Gastroesophageal sphincter (tissue), 4 donors: ENCODE results near the gene ENOX1. TPM values are rescaled to one million over a fixed set of nuclear protein-coding genes. Genes with fewer than 3 reads are reported as not detected.

Source experiments
- ATAC-seq: fragments of 150-250 bp; one replicate; pipeline ENCODE4 v1.9.1; 2016; ENCODE audit warnings: mild to moderate bottlenecking, moderate library complexity
- H3K27ac ChIP-seq, 4 donors: fragments of 200-600 bp; sonication (generic) in 3 of 4; 1 replicate in 3 of 4; 2 replicates in 1 of 4; pipeline ENCODE4 v1.5.1; 2016 to 2019
- H3K27me3 ChIP-seq: fragments of 200-600 bp; sonication (generic); one replicate; pipeline ENCODE4 v1.5.1; 2019
- H3K36me3 ChIP-seq, 2 donors: fragments of 200-600 bp; sonication (generic); one replicate each; pipeline ENCODE4 v1.5.1; 2019; ENCODE audit warnings: control low read depth in 1 of 2
- H3K4me1 ChIP-seq, 3 donors: fragments of 200-600 bp; sonication (generic); 1 replicate in 2 of 3; 2 replicates in 1 of 3; pipeline ENCODE4 v1.5.1; 2016 to 2019; ENCODE audit warnings: control low read depth in 2 of 3
- H3K4me3 ChIP-seq, 2 donors: fragments of 200-600 bp; sonication (generic); one replicate each; pipeline ENCODE4 v1.5.1; 2019; ENCODE audit warnings: mild to moderate bottlenecking in 1 of 2, moderate library complexity in 1 of 2
- H3K9me3 ChIP-seq, 3 donors: fragments of 200-600 bp; sonication (generic); one replicate each; pipeline ENCODE4 v1.5.1; 2017 to 2019; ENCODE audit warnings: control low read depth in 2 of 3
- EP300 ChIP-seq: sonication (generic); formaldehyde crosslinking; IDR thresholded peaks from one replicate; pipeline ENCODE4 v1.6.1; 2017; ENCODE audit warnings: antibody characterized with exemption, mild to moderate bottlenecking
- POLR2A ChIP-seq, 2 donors: fragments of 450-650 bp; IDR thresholded peaks; one replicate each; pipeline ENCODE4 v1.6.1; 2017; ENCODE audit warnings: antibody characterized with exemption in 2 of 2, mild to moderate bottlenecking in 2 of 2, moderate library complexity in 1 of 2
- POLR2AphosphoS5 ChIP-seq: sonication (generic); formaldehyde crosslinking; IDR thresholded peaks from one replicate; pipeline ENCODE4 v1.6.1; 2017; ENCODE audit warnings: antibody characterized with exemption
- WGBS, 2 donors: methylation state at CpG; one replicate each; pipeline ENCODE4 v1.1.5; 2018; ENCODE audit warnings: low coverage in 1 of 2; 5-methylcytosine and 5-hydroxymethylcytosine counted together
- total RNA-seq, 4 donors: library from RNA; depleted of rRNA; stranded (reverse); fragments of >200 nt; gene quantifications; one replicate each; pipeline ENCODE4 v1.1.0, GENCODE V29; 2016
- TF ChIP-seq, protein P1 (sequence below), 4 experiments: fragments of 200-600 bp in 2 of 4; fragments of 450-650 bp in 2 of 4; sonication (generic) in 1 of 4; IDR thresholded peaks; one replicate each; pipeline ENCODE4 v1.5.1; 2017 to 2019; ENCODE audit warnings: antibody characterized with exemption in 4 of 4, mild to moderate bottlenecking in 2 of 4, moderate library complexity in 2 of 4

The ENOX1 gene
- total RNA-seq, 4 donors from 2014 or later, result 1.8 to 11.6 (median 9.4) TPM

DNA sequence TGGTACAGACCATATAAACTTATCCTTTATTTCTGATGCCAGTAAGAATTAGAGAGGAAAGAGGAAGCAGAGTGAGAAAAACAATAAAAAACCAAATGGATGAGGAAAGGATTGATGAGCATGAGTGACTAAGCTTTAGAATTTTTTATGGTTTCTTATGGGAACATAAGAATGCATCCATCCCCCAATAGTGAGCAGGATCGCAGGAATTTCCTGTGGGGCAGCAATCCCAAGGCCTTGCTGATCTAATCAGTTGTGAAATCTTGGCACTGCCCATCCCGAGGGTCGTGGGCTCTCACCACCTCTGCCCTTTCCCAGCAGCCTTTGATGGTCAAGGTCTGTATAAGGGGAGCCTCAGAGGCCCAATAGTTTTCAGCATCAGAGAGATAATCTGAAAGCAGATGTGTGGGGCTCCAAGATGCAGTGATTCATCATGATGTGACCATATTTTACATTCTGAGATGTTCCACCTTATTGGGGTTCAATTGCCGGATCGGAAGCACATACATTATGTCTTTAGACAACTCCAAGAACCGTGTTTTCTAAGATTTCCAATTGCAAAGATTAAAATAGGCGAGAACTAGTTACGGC lies 541.3 kb downstream of the ENOX1 start:
- 79 to 89% methylated on average over 8 of the region's 8 CpGs for WGBS, 2 donors
- ATAC-seq, result no peak
- TF ChIP-seq POLR2AphosphoS5 (no peak), POLR2A (IDR thresholded peaks at IDR 0.05) (no peak), EP300 (no peak)
- TF ChIP-seq, protein P1, sequence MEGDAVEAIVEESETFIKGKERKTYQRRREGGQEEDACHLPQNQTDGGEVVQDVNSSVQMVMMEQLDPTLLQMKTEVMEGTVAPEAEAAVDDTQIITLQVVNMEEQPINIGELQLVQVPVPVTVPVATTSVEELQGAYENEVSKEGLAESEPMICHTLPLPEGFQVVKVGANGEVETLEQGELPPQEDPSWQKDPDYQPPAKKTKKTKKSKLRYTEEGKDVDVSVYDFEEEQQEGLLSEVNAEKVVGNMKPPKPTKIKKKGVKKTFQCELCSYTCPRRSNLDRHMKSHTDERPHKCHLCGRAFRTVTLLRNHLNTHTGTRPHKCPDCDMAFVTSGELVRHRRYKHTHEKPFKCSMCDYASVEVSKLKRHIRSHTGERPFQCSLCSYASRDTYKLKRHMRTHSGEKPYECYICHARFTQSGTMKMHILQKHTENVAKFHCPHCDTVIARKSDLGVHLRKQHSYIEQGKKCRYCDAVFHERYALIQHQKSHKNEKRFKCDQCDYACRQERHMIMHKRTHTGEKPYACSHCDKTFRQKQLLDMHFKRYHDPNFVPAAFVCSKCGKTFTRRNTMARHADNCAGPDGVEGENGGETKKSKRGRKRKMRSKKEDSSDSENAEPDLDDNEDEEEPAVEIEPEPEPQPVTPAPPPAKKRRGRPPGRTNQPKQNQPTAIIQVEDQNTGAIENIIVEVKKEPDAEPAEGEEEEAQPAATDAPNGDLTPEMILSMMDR (IDR thresholded peaks at IDR 0.05), result no peak
- Histone ChIP-seq H3K27me3 (no peaks in the 10 kb centered on the region), H3K4me3 (no peak overlapping the region), H3K9me3 (no peaks in the 10 kb centered on the region), H3K4me1 (no peaks in the 10 kb centered on the region), H3K36me3 (no peaks in the 10 kb centered on the region), H3K27ac (no peak overlapping the region)

- no peaks in the 10 kb centered on the region for H3K4me1 ChIP-seq
- ATAC-seq, result no peak
- no peaks in the 10 kb centered on the region for H3K36me3 ChIP-seq
- WGBS, 2 donors, result 88 to 100% methylated on average over 2 to 5 of the region's 5 CpGs
- H3K9me3 ChIP-seq, result no peaks in the 10 kb centered on the region
- TF ChIP-seq POLR2AphosphoS5 (no peak), POLR2A (IDR thresholded peaks at IDR 0.05) (no peak), EP300 (no peak)
- TF ChIP-seq, protein P1 (IDR thresholded peaks at IDR 0.05), result no peak
- H3K27ac ChIP-seq, result no peak overlapping the region
- H3K4me3 ChIP-seq, result no peak overlapping the region
- no peaks in the 10 kb centered on the region for H3K27me3 ChIP-seq
Measured at GRCh38 chr13:43244481-43244880, 542.3 kb downstream of the ENOX1 start.

GRCh38 chr13:43243711-43244110 lies 543.1 kb downstream of the ENOX1 start:
- WGBS, 2 donors, result 65 to 75% methylated on average over 2 of the region's 2 CpGs
- ATAC-seq, result no peak
- no peaks in the 10 kb centered on the region for H3K27me3 ChIP-seq
- no peaks in the 10 kb centered on the region for H3K4me1 ChIP-seq
- H3K36me3 ChIP-seq, result no peaks in the 10 kb centered on the region
- no peak overlapping the region for H3K4me3 ChIP-seq
- no peak for TF ChIP-seq POLR2A (IDR thresholded peaks at IDR 0.05)
- TF ChIP-seq, protein P1 (IDR thresholded peaks at IDR 0.05), result no peak
- TF ChIP-seq POLR2AphosphoS5, result no peak
- no peak for TF ChIP-seq EP300
- H3K27ac ChIP-seq, result no peak overlapping the region
- no peaks in the 10 kb centered on the region for H3K9me3 ChIP-seq

- 38 to 100% methylated on average over 1 of the region's 1 CpG for WGBS, 2 donors
- H3K36me3 ChIP-seq, result no peaks in the 10 kb centered on the region
- H3K4me3 ChIP-seq, result no peak overlapping the region
- H3K27ac ChIP-seq, result no peak overlapping the region
- H3K27me3 ChIP-seq, result no peaks in the 10 kb centered on the region
- no peak for ATAC-seq
- H3K9me3 ChIP-seq, result no peaks in the 10 kb centered on the region
- TF ChIP-seq POLR2A (IDR thresholded peaks at IDR 0.05), result no peak
- TF ChIP-seq, protein P1 (IDR thresholded peaks at IDR 0.05), result no peak
- H3K4me1 ChIP-seq, result no peaks in the 10 kb centered on the region
Measured at GRCh38 chr13:43242040-43242439, 544.7 kb downstream of the ENOX1 start.

GRCh38 chr13:43240278-43240677 lies 546.5 kb downstream of the ENOX1 start:
- peaks cover 0 to 9% of the 10 kb centered on the region in 2 donors for H3K36me3 ChIP-seq
- H3K27me3 ChIP-seq, result no peaks in the 10 kb centered on the region
- H3K4me3 ChIP-seq, result no peak overlapping the region
- H3K27ac ChIP-seq, result no peak overlapping the region
- no peaks in the 10 kb centered on the region for H3K9me3 ChIP-seq
- no peaks in the 10 kb centered on the region for H3K4me1 ChIP-seq
- no peak for ATAC-seq
- TF ChIP-seq POLR2AphosphoS5 (no peak), POLR2A (IDR thresholded peaks at IDR 0.05) (no peak), EP300 (no peak)
- TF ChIP-seq, protein P1 (IDR thresholded peaks at IDR 0.05), result no peak
